DOHH2 (cell line): ENCODE data around the gene KCNA5.

ENCODE experiments used
- EZH2phosphoT487 ChIP-seq: fragments of 200-600 bp; sonication (generic); IDR thresholded peaks from 2 replicates; pipeline ENCODE4 v1.6.1; 2017; ENCODE audit warnings: borderline replicate concordance, mild to moderate bottlenecking, antibody characterized with exemption, low read length, moderate library complexity, mixed read lengths
- TF ChIP-seq, protein P1 (sequence below): fragments of 200-600 bp; sonication (generic); IDR thresholded peaks from one replicate; pipeline ENCODE4 v1.5.1; 2014; ENCODE audit warnings: antibody characterized with exemption, mild to moderate bottlenecking, low read depth, low read length; ENCODE audit not compliant: poor library complexity, severe bottlenecking

GRCh38 chr12:5088586-5089264 is 45.0 kb downstream of the KCNA5 start:
- TF ChIP-seq, protein P1, sequence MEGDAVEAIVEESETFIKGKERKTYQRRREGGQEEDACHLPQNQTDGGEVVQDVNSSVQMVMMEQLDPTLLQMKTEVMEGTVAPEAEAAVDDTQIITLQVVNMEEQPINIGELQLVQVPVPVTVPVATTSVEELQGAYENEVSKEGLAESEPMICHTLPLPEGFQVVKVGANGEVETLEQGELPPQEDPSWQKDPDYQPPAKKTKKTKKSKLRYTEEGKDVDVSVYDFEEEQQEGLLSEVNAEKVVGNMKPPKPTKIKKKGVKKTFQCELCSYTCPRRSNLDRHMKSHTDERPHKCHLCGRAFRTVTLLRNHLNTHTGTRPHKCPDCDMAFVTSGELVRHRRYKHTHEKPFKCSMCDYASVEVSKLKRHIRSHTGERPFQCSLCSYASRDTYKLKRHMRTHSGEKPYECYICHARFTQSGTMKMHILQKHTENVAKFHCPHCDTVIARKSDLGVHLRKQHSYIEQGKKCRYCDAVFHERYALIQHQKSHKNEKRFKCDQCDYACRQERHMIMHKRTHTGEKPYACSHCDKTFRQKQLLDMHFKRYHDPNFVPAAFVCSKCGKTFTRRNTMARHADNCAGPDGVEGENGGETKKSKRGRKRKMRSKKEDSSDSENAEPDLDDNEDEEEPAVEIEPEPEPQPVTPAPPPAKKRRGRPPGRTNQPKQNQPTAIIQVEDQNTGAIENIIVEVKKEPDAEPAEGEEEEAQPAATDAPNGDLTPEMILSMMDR, result no peak
- TF ChIP-seq EZH2phosphoT487, result no peak
